Activated CD4-positive, alpha-beta T cell treated with anti-CD3 and anti-CD28 coated beads, Interleukin-2, amount 10 ng/mL, durations not matched to agents 7 days and 5 days (primary cell): Measurements from ENCODE around the gene PPP1R12C. TPM values are rescaled to one million over a fixed set of nuclear protein-coding genes. Genes with fewer than 3 reads are reported as not detected.
"Not testable (repeated sequence)": the region's sequence is repeated elsewhere in the genome, so short reads cannot be mapped to it uniquely, and the experiment has no call there.

Experiments used
- CTCF ChIA-PET: fragments of 350-600 bp; sonication (Branson Sonifier 250); formaldehyde crosslinking; loops from one replicate; lab custom pipeline; 2021; ENCODE audit warnings: antibody characterized with exemption; lab: Charles Lee
- POLR2A ChIA-PET: fragments of 350-600 bp; sonication (Branson Sonifier 250); formaldehyde crosslinking; loops from one replicate; lab custom pipeline; 2021; ENCODE audit warnings: antibody characterized with exemption; lab: Charles Lee
- DNase-seq: peaks from one replicate; pipeline ENCODE4 v3.0.0-alpha.2; 2020
- H3K27ac Mint-ChIP-seq: one replicate; pipeline ENCODE4 v1.8.0; 2021; ENCODE audit warnings: mild to moderate bottlenecking, moderate library complexity, mixed read lengths
- H3K27me3 Mint-ChIP-seq: one replicate; pipeline ENCODE4 v1.8.0; 2021; ENCODE audit warnings: mixed read lengths
- H3K36me3 Mint-ChIP-seq: one replicate; pipeline ENCODE4 v1.8.0; 2021; ENCODE audit warnings: low read depth, mixed read lengths
- H3K4me1 Mint-ChIP-seq: one replicate; pipeline ENCODE4 v1.8.0; 2021; ENCODE audit warnings: mixed read lengths
- H3K4me3 Mint-ChIP-seq: one replicate; pipeline ENCODE4 v1.8.0; 2021; ENCODE audit warnings: mild to moderate bottlenecking, moderate library complexity, mixed read lengths
- H3K9me3 Mint-ChIP-seq: one replicate; pipeline ENCODE4 v1.8.0; 2021; ENCODE audit warnings: mixed read lengths
- total RNA-seq, 2 experiments: library from RNA; stranded (reverse); gene quantifications; one replicate each; pipeline ENCODE4 v1.2.3, GENCODE V29; 2021

Gene PPP1R12C
- total RNA-seq, 2 experiments from 2014 or later = 135 to 152 TPM

DNA sequence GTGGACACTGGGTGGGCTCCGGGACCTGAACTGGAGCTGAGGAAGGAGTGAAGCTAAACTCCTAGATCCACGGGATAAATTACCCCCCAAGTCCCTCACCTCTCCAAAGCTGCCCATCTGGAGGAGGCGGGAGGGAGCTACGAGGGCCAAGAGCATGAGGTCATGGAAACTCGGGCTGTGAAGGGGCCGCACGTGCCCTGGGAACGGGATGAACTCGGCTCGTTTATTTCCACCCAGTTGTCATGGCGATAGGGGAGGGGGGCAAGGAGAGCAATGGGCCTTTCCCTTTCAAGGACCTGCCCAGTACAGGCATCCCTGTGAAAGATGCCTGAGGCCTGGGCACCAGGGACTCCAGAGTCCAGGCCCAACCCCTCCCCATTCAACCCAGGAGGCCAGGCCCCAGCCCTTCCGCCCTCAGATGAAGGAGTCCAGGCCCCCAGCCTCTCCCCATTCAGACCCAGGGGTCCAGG lies 3.8 kb downstream of the PPP1R12C start:
- H3K27ac Mint-ChIP-seq = no peak overlapping the region
- no peaks in the 10 kb centered on the region for H3K9me3 Mint-ChIP-seq
- peaks cover 22% of the 10 kb centered on the region for H3K36me3 Mint-ChIP-seq
- no peaks in the 10 kb centered on the region for H3K27me3 Mint-ChIP-seq
- ChIA-PET POLR2A (no interaction called here), CTCF (no interaction called here)
- no peak for DNase-seq
- H3K4me3 Mint-ChIP-seq = no peak overlapping the region
- peaks cover 30% of the 10 kb centered on the region for H3K4me1 Mint-ChIP-seq

DNA sequence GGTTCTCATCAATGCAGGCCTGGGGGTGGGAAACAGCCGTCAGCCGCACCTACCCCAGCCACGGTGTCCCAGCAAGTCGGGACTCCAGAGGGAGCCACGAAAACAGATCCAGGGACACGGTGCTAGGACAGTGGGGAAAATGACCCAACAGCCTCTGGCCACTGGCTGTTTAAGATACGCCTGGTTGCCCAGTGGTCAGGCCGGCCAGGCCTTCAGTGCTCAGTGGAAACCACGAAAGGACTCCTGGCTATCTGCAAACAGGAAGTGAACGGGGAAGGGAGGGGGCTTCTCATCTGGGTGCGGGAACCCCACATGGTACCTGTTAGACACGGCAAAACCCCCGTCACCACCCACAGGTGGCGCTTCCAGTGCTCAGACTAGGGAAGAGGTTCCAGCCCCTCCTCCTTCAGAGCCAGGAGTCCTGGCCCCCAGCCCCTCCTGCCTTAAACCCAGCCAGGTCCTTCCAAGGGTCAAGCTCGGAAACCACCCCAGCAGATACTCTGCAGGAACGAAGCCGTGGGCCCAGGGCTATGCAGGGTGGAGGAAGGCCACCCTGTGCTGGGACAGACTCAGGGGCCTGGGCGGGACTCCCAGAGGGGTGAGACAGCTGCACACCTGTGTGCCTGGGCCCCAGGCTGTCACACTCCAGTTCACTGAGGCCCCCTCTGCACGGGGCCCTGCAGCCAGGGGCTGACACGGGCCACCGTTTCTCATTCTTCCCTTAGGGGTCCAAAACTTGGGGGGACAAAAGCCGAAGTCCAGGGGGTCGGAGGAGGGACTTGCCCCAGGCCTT lies 4.5 kb downstream of the PPP1R12C start:
- ChIA-PET POLR2A (no interaction called here), CTCF (no interaction called here)
- Mint-ChIP-seq H3K4me3 (no peak overlapping the region), H3K27me3 (no peaks in the 10 kb centered on the region), H3K36me3 (peaks cover 25% of the 10 kb centered on the region), H3K9me3 (no peaks in the 10 kb centered on the region), H3K27ac (no peak overlapping the region), H3K4me1 (peaks cover 26% of the 10 kb centered on the region)
- DNase-seq = no peak

DNA sequence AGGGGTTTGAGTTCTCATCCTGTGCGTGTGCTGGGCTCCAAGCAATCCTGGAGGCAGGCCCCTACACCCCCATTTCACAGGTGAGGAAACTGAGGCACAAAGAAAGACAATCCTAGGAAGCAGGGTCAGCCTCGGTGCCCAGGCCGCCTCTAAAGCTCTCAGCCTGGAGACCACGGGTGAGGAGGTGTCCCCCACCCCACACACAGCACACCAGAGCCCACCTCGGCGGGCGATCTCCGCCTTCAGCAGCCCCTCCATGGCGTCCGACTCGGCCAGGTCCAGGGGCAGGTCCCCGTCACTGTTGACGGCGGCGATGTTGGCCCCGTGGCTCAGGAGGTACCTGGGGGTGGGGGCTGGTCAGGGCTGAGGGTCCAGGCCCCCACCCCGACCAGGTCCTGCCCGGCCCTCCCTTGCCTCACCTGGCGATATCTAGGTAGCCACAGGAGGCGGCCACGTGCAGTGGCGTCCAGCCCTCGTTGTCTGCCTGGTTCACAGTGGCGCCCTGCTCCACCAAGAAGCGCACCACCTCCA lies 5.1 kb downstream of the PPP1R12C start:
- peaks cover 23% of the 10 kb centered on the region for H3K36me3 Mint-ChIP-seq
- H3K27me3 Mint-ChIP-seq = no peaks in the 10 kb centered on the region
- DNase-seq = no peak
- no peak overlapping the region for H3K27ac Mint-ChIP-seq
- H3K4me1 Mint-ChIP-seq = peaks cover 24% of the 10 kb centered on the region
- CTCF ChIA-PET = no interaction called here
- H3K4me3 Mint-ChIP-seq = no peak overlapping the region
- POLR2A ChIA-PET = no interaction called here
- no peaks in the 10 kb centered on the region for H3K9me3 Mint-ChIP-seq

DNA sequence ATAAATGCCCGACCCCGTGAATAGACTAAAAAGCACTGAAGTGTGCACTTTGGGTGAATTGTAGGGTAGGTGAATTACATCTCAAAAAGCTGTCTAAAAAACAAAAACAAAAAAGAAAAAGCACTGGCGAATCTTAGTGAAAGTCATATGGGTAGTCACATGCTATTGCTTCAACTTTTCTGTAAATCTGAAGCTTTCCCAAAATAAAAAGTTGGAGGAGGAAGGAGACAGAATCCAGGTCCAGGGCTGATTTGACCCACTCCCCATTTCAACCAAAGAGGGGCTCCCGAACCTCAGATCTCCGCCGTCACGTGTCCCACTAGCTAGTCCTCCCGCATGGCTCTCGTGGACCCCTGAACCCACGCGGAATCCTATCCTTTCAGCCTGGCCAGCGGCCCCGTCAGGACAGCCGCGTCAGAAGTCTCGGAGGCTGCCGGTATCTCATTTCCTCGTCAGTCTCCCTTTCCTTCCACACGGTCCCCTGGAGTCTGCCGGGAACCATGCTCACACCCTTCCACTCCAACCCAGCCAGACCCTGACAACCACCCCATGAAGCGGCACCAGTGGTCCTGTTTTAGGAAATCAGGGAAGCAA lies 6.1 kb downstream of the PPP1R12C start:
- no peak overlapping the region for H3K4me3 Mint-ChIP-seq
- H3K36me3 Mint-ChIP-seq = peaks cover 28% of the 10 kb centered on the region
- no peaks in the 10 kb centered on the region for H3K9me3 Mint-ChIP-seq
- POLR2A ChIA-PET = no interaction called here
- H3K27me3 Mint-ChIP-seq = no peaks in the 10 kb centered on the region
- CTCF ChIA-PET = no interaction called here
- no peak overlapping the region for H3K27ac Mint-ChIP-seq
- H3K4me1 Mint-ChIP-seq = peaks cover 24% of the 10 kb centered on the region
- no peak for DNase-seq

DNA sequence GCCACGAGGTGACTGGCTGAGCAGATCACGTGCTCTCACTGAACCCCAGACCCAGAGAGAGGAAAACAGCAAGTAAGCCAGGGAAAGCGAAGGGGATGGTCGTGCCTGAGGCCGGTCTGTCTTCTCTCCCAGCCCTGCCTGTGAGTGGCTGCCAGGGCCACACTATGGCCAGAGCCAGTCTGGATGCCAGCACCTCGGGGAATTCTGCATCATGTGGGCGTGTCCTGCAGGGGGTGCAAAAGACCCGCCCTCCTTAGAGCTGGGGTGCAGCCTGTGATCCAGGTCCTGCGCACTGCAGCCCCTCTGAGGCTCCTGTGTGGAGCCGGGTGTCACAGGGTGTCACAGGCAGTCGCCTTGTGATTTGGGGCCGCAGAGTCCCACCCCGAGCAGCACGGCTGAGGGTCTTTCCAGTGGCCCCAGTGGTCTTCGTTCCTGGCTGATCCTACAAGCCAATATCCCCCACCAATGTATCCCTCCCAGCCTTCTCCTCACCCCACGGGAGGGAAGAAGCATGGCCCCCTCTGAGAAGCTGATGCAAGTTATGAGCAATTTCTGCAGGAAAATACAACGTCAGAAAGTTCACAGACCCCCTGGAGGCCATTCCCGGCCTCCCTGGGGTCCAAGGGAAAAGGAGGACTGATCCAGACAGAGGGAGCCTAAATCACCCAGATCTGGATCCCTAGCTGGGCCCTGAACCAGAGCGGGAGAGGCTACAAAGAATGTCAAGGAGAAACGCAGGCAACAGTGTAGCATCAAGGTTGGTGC lies 7.7 kb downstream of the PPP1R12C start:
- CTCF ChIA-PET = no interaction called here
- Mint-ChIP-seq H3K27ac (no peak overlapping the region), H3K36me3 (peaks cover 31% of the 10 kb centered on the region)

GRCh38 chr19:55107252-55107651 lies 10.2 kb downstream of the PPP1R12C start:
- H3K27ac Mint-ChIP-seq, H3K27me3 Mint-ChIP-seq, H3K9me3 Mint-ChIP-seq, H3K4me3 Mint-ChIP-seq, H3K4me1 Mint-ChIP-seq, DNase-seq, POLR2A ChIA-PET: not testable (repeated sequence)
- CTCF ChIA-PET = interaction anchor here (0.6 to 1.4 kb wide), 2 partner anchors 12 to 23 kb away, joined by 3 to 4 read pairs; no protein-coding TSS in a partner anchor
- H3K36me3 Mint-ChIP-seq = peaks cover 44% of the 10 kb centered on the region

More for the DNA sequence above, 7.7 kb downstream of the PPP1R12C start:
- POLR2A ChIA-PET = no interaction called here
- Mint-ChIP-seq H3K4me1 (peaks cover 9% of the 10 kb centered on the region), H3K4me3 (no peak overlapping the region), H3K9me3 (no peaks in the 10 kb centered on the region), H3K27me3 (no peaks in the 10 kb centered on the region)
- DNase-seq = no peak

- peak overlapping the region; percentile 33 for H3K27ac Mint-ChIP-seq
- DNase-seq = no peak
- peaks cover 6% of the 10 kb centered on the region for H3K4me1 Mint-ChIP-seq
- H3K4me3 Mint-ChIP-seq = no peak overlapping the region
- H3K9me3 Mint-ChIP-seq = peaks cover 2% of the 10 kb centered on the region
- H3K36me3 Mint-ChIP-seq = peaks cover 48% of the 10 kb centered on the region
- ChIA-PET CTCF (interaction anchor here (0.7 kb wide), 1 partner anchor 10 kb away, joined by 4 read pairs; no protein-coding TSS in a partner anchor), POLR2A (no interaction called here)
- no peaks in the 10 kb centered on the region for H3K27me3 Mint-ChIP-seq
Observed at GRCh38 chr19:55106591-55106990, 10.8 kb downstream of the PPP1R12C start.

DNA sequence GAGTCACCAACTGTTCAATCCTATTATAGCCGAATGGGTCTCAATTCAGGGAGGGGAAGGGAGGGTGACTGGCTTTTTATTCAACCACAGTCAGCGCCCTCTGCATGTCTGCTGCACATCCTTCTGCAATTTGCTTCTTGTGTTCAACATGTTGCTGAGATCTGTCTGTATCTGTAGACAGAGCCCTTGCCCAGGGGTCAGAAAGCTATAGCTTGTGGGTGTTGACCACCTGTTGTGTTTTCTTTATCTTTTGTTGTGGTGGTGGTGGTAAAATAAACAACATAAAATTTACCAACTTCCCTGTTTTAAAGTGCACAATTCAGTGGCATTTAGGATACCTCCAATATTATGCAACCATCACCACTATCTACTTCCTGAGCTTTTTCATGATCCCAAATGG lies 12.2 kb downstream of the PPP1R12C start:
- ChIA-PET CTCF (interaction anchor here (0.7 kb wide), 1 partner anchor 324 kb away, joined by 5 read pairs; no protein-coding TSS in a partner anchor), POLR2A (no interaction called here)
- Mint-ChIP-seq H3K4me3 (no peak overlapping the region), H3K27me3 (no peaks in the 10 kb centered on the region), H3K27ac (no peak overlapping the region), H3K9me3 (peaks cover 2% of the 10 kb centered on the region), H3K36me3 (peaks cover 46% of the 10 kb centered on the region), H3K4me1 (peaks cover 4% of the 10 kb centered on the region)
- DNase-seq = no peak

DNA sequence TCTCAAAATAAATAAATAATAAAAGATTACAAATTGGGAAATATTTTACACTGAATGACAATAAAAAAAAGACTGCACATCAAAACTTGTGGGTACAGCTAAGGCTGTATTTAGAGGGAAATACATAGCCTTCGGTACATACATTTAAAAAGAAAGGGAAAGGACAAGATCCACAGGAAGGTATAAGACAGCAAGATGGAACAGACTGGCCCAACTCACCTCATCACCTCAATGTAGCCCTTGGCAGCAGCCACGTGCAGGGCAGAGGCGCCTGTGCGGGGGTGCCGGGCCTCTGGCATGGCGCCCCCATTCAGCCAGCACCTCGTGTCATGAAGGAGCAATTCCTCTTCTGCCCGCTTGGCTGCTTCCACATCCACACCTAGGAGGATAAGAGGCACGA lies 14.2 kb downstream of the PPP1R12C start:
- H3K27me3 Mint-ChIP-seq = no peaks in the 10 kb centered on the region
- ChIA-PET CTCF (no interaction called here), POLR2A (no interaction called here)
- H3K36me3 Mint-ChIP-seq = peaks cover 43% of the 10 kb centered on the region
- H3K4me1 Mint-ChIP-seq = no peaks in the 10 kb centered on the region
- no peak for DNase-seq
- no peak overlapping the region for H3K27ac Mint-ChIP-seq
- H3K4me3 Mint-ChIP-seq = no peak overlapping the region
- H3K9me3 Mint-ChIP-seq = peaks cover 2% of the 10 kb centered on the region

DNA sequence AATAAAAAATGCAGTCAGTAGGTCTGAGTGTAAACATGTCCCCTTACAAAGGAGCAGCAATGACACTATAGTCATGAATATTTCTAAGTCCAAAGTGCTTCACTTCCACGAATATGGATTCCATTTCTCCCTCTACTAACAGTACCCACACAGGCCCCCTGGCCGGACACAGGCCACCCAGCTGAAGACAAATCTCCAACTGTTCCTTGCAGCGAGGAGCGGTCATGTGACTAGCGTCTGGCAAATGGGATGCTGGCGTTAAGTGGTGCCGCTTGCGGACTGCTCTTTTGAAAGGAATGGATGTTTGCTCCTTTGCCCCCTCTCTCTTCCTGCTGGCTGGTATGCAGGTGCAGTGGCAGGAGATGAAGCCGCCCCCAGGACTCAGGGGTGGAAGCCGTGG lies 16.2 kb downstream of the PPP1R12C start:
- Mint-ChIP-seq H3K4me3 (no peak overlapping the region), H3K9me3 (peaks cover 2% of the 10 kb centered on the region), H3K4me1 (no peaks in the 10 kb centered on the region), H3K36me3 (peaks cover 34% of the 10 kb centered on the region), H3K27ac (no peak overlapping the region), H3K27me3 (no peaks in the 10 kb centered on the region)
- no peak for DNase-seq
- ChIA-PET POLR2A (no interaction called here), CTCF (no interaction called here)

GRCh38 chr19:55099557-55100506 lies 17.6 kb downstream of the PPP1R12C start:
- peaks cover 2% of the 10 kb centered on the region for H3K9me3 Mint-ChIP-seq
- H3K27me3 Mint-ChIP-seq = no peaks in the 10 kb centered on the region
- ChIA-PET POLR2A (no interaction called here), CTCF (no interaction called here)
- DNase-seq = no peak
- H3K36me3 Mint-ChIP-seq = peaks cover 30% of the 10 kb centered on the region
- no peak overlapping the region for H3K4me3 Mint-ChIP-seq
- H3K4me1 Mint-ChIP-seq = no peaks in the 10 kb centered on the region
- H3K27ac Mint-ChIP-seq = no peak overlapping the region
